ENCODE measurements around the gene ZNF593.

- no peak for TF ChIP-seq POLR2A (IDR thresholded peaks at IDR 0.05)
- no peak for TF ChIP-seq CTCF (IDR thresholded peaks at IDR 0.05)
- no peak for TF ChIP-seq EP300 (IDR thresholded peaks at IDR 0.05)
- TF ChIP-seq POLR2AphosphoS5 (IDR thresholded peaks at IDR 0.05) = no peak
These were observed 8.1 kb upstream of the ZNF593 start for GRCh38 chr1:26161415-26162219.

Measured in sigmoid colon (tissue), 4 donors.